Karpas-422 (cell line): ENCODE data around the gene GLS. TPM values are rescaled to one million over a fixed set of nuclear protein-coding genes. Genes with fewer than 3 reads are reported as not detected.

Source experiments
- total RNA-seq: library from RNA; depleted of rRNA; stranded (reverse); fragments of >200 nt; shearing (Covaris generic); gene quantifications from 2 replicates; pipeline ENCODE4 v1.2.3, GENCODE V29; 2014; ENCODE audit warnings: low replicate concordance; rRNA removed

GLS gene
- total RNA-seq, 1 experiment from 2014 or later, result 283 TPM

Other genes starting within 250 kb of the GLS start
- 15.7 and 19.6 TPM in 2 replicates for gene NAB1, start 231.7 kb upstream of the GLS start, total RNA-seq
- 46.7 and 49.7 TPM in 2 replicates for gene STAT1, start 133.3 kb downstream of the GLS start, total RNA-seq